Measurements from ENCODE around the gene RO60.
A peak's percentile ranks its signal among the peaks of the same experiment; 100 is the strongest.

Gene RO60

DNA sequence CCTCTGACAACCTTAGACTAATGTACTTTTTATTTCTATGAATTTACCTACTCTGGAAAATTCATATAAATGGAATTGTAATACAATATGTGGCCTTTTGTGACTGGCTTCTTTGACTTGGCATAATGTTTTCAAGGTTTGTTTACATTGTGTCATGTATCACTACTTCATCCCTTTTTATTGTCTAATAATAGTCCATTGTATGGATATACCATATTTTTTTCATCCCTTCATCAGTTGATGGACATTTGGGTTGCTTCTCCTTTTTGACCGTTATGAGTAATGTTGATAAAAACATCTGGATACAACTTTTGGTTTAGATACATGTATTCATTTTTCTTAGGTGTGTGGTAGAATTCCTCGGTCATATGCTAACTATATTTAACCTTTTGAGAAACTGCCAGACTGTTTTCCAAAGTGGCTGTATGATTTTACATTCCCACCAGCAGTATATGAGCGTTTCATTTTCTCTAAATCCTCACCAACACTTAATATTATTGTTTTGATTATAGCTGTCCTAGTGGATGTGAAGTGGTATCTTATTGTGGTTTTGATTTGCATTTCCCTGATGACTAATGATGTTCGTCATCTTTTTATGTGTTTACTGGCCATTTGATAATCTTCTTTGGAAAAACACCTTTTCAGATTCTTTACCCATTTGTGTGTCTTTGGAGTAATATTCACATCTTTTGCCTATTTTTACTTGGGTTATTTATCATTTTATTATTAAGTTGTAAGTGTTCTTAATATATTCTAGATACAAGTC, 3.5 kb downstream of the RO60 start:
- no peak for DNase-seq

- DNase-seq = no peak
These were observed 6.5 kb downstream of the RO60 start for GRCh38 chr1:193065954-193066353.

GRCh38 chr1:193066606-193067005, 7.2 kb downstream of the RO60 start:
- no peak for DNase-seq

DNA sequence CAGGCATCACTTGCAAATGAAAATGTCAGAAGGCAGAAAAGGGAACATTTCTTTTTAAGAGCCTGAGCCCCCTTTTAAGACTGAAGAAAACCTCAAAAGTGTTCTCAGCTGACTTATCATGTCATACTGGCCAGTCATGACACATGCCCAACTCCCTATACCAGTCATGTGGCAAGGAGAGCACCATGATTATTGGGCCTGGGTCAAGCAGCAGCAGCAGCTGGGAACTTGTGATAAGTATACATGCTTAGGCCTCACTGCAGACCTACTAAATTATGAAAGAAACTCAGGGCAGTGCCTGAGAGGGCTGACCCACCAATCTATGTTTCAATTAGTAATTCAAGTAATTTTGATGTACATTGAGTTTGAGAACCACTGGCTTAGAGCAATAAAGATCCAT, 8.6 kb downstream of the RO60 start:
- no peak for DNase-seq

DNA sequence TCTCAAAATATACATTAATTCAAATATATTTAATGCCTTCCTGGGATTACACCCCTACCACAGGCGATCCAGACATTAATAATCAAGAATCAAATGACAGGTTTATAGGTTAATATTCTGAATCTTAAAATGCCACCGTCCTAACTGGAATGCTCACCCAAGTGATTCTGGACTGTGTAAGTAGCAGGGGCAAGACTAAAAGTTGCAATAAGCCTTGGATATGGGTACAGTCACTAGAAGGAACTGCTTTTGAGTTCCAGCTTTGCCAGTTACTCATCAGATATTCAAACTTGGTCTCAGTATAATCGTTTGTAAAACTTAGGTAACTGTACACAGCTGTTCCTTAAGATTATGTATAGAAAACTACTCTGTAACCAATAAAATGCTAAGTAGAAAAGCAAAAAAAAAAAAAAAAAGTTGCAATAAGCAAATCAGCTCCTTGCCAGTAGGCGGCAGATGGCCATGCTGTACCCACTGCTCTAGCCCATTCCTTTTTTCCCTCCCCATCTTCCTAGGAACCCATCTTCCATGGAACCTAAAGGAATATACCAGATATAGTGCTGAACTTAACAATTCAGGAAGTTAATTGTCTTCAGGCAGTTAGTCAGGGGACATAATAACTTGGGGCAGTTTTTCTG, 10.5 kb downstream of the RO60 start:
- no peak for DNase-seq

GRCh38 chr1:193070386-193070753, 11.0 kb downstream of the RO60 start:
- DNase-seq = no peak

- peak; percentile 46 for DNase-seq
These were observed 11.5 kb downstream of the RO60 start for GRCh38 chr1:193070942-193071341.

DNA sequence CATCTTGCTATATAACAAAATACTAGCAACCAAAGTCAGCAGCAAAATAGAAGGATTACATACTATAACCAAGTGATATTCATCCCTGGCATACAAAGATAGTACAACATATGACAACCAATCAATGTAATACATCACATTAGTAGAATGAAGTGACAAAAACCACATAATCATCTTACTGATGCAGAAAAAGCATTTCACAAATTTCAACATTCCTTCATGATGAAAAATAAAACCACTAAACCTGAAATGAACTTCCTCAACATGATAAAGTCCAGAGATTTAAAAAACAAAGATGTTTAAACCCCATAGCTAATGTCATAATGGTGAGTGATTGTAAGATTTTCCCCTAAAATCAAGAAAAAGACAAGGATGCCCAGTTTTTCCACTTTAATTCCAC, 18.6 kb downstream of the RO60 start:
- no peak for DNase-seq

- DNase-seq = no peak
These were observed 19.8 kb downstream of the RO60 start for GRCh38 chr1:193079187-193079586.

DNA sequence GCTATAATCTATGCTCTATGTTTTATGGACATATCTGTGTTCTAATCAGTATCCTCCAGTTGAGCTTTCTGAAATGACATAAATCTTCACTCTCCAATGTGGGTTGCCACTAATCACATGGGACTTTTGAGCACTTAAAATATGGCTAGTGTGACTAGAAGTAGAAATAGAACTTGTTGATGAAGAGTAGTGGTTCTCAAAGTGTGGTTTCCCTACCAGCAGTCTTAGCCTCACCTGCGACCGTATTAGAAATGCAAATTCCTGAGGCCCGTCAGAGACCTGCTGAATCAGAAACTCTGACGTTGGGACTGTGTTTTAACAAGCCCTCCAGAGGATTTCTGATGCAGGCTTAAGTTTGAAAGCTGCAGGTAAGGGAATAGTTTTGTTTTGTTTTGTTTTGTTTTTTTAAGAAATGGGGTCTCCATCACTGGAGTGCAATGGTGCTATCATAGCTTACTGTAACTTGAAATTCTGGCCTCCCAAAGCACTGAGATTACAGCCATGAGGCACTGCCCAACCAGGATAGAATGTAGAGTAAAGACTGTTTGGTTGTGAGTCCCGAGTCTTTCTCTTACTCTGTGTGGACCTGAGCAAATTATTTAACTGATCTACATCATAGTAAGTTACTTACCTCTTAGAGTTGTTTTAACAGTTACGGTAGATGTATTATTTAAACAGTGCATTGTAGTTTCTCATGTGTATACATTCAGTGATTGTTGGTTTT, 24.1 kb downstream of the RO60 start:
- no peak for DNase-seq

GRCh38 chr1:193085263-193085662, 25.9 kb downstream of the RO60 start:
- no peak for DNase-seq

DNA sequence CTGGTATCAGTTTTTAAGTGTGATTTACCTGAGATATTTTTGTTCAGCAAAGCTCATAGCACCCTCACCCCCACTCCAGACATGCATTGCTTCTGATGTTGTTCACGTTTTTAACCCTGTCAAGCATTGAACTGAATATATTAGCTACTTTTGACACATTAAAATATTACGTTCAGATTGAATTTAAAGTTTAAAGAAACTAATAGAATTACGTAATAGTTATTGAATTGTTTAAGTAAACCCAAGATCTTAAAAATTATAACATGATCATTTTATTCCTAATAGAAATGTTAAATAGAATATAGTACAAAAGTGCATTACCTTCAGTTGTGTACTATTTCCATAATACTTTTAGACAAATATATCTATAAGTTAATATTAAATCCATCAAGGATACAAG, 26.9 kb downstream of the RO60 start:
- no peak for DNase-seq

- no peak for DNase-seq
These were observed 28.5 kb downstream of the RO60 start for GRCh38 chr1:193087893-193088292.

- no peak for DNase-seq
These were observed 31.5 kb downstream of the RO60 start for GRCh38 chr1:193090865-193091264.

DNA sequence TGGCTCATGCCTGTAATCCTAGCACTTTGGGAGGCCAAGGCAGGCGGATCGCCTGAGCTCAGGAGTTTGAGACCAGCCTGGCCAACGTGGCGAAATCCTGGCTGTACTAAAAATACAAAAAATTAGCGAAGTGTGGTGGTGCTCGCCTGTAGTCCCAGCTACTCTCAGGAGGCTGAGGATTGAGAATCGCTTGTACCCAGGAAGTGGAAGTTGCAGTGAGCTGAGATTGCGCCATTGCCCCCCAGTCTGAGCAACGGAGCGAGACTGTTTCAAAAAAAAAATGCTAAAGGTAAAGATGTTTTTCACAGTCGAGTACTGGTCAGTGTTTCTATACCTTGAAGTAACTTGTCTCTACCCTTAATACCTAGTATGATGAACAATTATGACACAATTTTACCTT, 34.7 kb downstream of the RO60 start:
- no peak for DNase-seq

DNA sequence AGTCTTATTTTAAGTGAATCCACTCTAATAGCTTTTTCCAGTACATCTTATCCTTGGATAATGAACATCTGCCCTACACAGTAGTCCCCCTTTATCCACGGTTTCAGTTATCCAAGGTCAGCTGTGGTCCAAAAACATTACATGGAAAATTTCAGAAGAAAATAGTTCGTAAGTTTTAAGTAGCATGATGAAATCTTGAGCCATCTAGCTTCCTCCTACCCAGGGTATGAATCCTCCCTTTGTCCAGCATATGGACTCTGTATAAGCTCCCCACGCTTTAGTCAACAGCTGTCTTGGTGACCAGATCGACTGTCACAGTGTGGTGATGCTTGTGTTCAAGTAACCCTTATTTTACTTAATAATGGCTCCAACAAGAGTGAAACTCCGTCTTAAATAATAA, 43.2 kb downstream of the RO60 start:
- DNase-seq = no peak

GRCh38 chr1:193103759-193104501, 44.5 kb downstream of the RO60 start:
- DNase-seq = no peak

DNA sequence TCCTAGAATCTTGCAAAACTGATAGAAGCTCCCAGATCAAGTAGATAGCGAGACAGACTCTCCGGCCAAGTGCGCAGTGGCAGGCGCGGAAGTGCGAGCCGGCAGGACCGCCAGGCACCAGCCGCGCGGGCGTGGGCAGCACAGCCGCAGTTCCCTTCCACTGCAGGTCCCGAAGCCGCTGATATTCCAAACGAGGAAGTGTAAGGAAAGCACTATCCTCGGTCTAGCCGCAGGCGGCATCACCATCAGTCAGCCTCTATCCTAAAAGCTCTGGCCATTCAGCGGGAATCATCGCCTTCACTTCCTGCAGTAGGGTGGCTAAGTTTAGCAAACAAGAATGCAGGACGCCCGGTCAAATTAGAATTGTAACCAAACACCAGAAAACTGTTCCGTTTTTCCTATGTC, 45.1 kb downstream of the RO60 start:
- DNase-seq = peak; percentile 44

GRCh38 chr1:193104907-193105820, 45.8 kb downstream of the RO60 start, which contains the start of gene GLRX2:
GLRX2 (minus strand) TSS chr1:193105414; CDS start chr1:193105382, 32 bp downstream.
- peak; percentile 74 for DNase-seq

DNA sequence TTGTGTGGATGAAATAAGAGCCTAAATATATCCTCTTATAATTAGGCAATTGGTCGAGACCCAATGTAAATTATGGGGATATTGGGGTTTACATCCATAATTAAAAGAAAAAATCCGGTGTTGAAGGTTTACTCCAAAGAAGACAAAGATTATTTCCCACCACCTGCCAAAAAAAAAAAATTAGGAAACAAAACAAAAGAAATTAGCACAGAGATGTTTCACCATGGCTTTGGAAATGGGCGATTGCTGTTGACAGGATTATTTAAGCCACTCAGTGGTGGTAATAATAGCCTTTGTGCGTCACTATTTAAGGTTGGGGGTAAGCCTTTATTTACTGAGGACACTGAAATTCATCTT, 46.4 kb downstream of the RO60 start:
- DNase-seq = no peak

DNA sequence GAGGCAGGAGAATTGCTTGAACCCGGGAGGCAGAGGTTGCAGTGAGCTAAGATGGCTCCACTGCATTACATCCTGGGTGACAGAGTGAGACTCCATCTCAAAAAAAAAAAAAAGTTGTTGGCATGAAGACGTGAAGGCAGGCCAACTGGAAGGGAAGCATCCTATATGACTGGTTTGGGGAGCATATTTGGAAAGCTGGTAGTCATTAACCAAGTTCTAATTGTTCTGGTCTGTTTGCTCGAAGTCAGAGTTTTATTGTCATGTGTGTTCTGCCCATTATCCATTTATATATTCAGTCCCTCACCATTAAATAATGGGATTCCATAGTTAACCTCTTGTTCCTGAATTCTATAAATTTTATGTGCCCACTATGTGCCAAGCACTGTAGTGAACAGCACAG, 49.1 kb downstream of the RO60 start:
- no peak for DNase-seq
